COR-L47 (cell line): ENCODE results near the gene ZNF438.

Source experiments
- DNase-seq: peaks from one replicate; lab custom pipeline; 2025; lab: John Stamatoyannopoulos, UW

Gene ZNF438

DNA sequence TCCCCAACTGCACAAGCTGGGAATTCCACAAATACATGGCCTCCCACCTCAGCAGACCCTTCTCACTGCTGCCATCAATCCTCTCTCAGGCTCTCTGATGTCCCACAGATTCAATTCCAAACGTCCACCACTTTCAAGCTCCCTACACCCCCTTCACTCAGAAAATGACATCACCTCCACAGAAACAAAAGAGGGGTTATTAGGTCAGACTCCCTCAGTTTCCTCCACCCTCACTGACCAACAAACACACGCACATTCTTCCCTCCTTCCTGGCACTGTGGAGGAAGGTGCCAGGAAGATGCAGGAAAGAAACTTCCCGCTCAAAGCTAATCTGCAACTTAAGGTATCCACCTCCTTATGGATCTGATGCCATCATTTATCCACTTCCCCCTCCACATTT lies 18.3 kb downstream of the ZNF438 start:
- no peak for DNase-seq

DNA sequence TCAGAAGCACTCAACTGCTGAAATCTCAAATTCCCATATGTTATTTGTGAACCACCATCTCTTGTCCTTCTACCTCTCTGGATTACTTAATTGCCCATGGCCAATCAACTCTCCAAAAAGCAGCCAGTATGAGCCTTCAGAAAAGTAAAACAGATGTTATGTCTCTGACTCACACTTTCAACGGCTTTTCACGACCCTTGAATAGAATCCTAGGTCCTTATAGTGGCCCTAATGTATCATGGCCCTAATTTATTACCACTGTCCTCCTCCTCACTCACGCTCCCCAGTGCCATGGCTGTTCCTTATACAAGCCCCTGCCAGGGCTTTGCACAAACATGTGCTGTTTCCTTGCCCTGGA lies 20.0 kb downstream of the ZNF438 start:
- no peak for DNase-seq

DNA sequence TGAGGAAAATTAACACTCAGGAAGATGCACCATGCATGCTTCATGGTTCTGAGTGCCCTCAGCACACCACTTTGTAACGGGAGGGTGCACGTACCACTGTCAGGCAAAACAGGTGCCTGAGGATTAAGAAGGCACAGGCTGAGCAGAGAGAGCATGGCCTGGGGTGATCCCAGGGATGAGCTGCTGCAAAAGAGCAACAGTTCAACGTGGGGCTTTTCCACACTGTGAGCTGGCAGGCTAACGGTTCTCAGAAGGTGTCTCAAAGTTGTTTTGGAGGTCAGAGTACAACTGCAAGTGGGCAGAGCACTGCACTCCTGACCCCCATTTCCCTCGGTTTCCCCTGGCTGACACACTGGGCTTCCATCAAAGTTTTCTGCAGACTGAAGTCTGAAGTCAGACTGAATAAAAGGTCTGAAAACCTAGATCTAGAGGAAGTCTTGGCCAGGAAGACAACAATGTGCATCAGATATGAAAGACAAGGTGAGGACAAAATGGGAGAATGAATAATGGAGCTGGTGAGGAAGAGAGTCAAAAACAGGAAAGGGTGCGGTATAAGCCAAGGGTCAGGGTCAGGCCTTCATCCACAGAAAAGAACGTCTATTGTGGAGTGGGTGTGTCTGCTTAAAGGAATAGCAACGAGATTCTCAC lies 20.5 kb downstream of the ZNF438 start:
- DNase-seq = no peak

DNA sequence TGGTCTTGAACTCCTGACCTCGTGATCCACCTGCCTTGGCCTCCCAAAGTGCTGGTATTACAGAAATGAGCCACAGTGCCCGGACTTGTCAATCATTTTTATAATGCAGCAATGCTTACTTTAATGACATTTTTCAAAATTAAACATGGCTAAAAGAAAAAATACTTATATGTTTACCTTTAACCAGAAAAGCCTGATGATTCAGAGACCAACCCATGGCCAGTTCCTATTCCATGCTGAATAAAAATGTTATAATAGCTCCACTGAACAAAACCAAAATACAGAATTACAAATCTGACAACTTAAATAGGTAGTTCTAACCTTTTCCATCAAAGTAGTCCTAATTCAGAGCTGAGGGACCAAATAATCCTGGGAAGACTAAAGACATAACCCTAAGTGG lies 21.6 kb downstream of the ZNF438 start:
- no peak for DNase-seq

DNA sequence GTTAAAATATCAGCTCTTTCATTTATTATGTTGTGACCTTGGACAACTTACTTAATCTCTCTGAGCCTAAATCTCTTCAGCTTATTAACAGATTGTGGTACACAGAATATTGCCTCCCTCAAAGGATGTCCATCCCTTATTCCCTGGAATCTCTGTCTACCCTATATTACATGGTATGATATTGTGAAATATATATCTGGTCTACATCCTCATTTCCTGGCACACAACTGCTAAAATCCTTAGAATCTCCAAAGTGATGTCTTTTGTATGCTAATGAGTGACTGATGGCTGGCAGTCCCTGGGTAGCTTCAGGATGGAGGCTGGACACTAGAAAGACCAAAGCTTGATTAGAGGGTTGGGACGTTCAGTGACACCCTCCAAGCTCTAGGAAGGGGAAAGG lies 25.8 kb downstream of the ZNF438 start:
- DNase-seq = no peak

DNA sequence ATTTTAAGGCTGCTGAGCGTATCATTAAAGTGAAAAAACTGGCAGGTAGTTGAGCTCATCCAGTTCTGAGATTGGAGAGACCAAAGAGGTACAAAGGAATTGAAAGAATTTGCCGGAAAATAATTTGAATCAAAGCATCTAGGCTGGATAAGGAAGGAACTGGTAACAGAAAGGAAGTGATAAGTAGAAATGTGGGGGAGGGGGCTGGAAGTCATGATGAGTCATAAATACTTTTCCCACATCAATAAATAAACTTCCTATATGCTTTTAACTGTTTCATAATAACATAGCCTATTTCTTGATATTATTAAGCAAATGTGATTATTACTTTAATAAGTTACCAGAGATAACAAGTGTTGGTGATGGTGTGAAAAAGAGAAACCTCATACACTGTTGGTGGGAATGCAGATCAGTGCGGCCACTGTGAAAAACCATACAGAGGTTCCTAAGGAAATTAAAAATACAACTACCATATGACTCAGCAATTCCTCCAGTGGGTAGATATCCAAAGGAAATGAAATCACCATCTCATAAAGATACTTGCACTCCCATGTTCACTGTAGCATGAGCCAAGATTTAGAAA lies 27.0 kb downstream of the ZNF438 start:
- DNase-seq = no peak

DNA sequence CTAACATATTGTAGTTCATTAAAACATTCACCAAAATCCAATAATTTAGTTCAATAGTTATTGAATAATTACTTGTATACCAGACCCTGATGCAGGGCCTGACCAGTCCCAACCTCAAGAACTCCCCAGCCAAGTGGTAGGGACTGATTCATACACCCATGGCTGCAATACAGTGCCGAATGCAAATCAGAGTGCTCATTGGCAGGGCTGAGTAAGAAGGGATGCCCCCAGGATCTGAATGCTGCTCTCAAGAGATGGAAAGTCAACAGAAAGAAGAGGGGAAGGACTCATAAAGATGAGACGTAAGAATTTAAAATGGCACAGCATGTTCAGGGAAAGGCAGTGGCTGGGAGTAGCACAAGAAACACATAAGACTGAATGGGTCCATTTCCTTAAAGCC lies 29.9 kb downstream of the ZNF438 start:
- no peak for DNase-seq

DNA sequence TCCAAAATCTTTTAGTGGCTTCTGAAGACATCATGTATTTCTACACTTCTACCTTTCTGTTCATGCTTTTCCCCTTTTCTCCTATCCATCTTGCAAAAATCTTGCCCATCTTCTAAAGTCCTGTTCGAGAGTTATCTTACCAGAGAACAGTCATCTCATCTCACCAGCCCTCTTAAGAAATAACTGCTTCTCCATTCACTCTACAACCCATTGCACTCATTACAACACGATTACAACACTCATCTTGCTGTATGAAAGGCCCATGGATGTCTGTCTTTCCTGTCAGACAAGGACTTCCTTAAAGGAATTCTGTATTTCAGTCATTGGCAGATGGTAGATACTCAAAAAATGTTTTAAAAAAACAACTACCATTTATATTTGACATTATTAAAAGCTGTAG lies 30.8 kb downstream of the ZNF438 start:
- DNase-seq = no peak

DNA sequence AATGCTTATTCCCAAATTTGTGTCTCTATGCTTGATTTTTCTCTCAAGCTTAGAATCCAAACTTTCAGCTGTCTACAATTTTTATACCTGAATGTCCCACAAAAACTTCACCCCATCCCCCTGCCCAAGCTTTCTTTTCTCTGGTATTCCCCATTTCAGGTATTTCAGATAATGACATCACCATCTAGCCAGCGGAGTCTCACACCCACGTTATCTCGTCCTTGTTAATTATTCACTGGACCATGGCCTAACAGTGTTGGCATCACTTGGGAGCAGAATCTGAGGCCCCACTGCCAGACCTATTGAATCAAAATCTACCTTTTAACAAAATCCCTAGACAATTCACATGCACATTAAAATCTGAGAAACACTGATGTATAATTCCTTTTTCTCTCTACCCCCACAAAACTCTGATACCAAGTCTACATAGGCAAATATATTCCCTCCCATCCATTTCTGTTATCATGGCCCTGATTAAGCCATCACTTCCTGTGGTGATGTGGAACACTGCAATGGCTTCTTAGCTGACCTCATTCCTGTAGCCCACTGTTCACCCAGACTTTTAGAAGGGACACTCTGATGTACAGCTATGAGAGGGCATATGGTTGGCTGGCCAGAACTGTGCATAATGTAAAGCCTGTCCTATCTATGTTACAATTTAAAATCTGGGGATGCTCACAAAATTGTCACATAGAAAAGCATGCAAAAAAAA lies 31.4 kb downstream of the ZNF438 start:
- DNase-seq = no peak

DNA sequence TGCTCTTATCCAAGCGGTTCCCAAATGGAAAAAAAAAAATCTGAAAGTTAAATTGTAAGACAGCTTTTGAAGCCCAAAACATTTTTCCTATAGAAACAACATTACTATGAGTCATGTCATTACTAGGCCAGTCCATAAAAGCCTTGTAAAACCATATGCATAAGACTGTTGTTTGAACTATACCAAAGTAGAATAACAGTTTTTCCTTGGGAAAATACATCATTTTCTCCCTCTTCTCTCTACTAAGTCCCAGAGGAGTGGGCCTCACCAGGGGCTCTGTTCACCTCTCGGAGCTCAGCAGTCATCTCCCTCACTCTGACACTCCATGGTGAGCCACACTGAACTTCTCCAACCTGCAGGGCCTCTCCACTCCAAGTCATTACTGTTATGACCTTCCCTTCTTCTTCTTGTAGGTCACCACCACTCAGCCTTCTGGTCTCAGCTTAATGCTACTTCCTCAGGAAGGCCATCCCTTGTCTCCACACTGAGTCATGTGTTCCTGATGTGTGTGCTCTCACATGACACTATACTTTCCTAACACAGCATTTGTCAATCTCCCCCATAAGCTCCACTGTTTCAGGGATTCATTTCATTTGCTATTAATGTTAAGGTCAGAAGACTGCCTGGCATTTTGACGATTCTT lies 32.5 kb downstream of the ZNF438 start:
- DNase-seq = no peak

DNA sequence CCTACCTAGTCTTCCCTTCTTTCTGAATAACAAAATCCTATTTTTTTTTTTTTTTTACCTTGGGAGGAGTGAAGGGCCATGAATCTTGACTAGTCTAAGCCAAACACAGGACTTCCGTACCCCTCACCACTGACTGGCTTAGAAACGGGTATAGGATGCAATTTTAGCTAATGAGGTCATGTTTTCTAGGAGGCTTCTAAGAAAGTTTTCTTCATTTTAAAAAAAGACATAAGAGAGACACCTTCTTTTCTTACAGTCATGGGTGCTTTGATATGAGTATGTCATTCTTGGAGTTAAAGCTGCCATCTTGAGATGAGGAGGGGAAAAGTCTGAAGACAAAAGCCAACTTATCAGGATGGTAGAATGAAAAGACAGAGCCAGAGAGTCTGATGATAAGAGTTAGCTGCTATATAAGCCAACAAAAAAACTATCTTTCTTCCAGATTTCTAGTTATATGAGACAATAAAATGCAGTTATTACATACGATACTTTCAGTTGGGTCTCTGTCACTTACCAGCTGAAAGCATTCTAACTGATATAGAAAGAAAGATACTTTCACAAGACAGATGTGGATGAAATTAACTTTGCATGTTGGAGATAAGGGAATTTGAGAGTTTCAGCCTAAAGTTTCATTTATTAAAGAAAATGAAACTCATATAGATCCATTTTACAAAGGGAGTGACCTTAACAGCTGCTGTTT lies 34.0 kb downstream of the ZNF438 start:
- DNase-seq = no peak

DNA sequence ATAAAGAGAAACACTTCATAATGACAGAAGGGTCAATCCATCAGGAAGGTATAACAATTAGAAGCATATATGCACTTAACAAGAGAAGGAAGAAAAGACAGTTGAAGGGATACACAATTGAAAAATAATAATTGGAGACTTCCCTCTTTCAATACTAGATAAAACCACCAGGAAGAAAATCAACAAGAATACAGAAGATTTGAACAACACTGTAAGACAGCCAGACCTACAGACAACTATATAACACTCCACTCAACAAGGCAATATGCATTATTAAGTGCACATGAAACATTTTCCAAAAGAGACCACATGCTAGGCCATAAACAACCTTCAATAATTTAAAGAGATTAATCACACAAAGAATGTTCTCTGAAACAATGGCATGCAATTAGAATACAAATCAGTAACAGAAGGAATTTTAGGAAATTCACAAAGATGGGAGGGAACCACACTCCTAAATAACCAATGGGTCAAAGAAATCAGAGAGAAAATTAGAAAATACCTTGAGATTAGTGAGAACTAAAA lies 35.1 kb downstream of the ZNF438 start:
- DNase-seq = no peak

DNA sequence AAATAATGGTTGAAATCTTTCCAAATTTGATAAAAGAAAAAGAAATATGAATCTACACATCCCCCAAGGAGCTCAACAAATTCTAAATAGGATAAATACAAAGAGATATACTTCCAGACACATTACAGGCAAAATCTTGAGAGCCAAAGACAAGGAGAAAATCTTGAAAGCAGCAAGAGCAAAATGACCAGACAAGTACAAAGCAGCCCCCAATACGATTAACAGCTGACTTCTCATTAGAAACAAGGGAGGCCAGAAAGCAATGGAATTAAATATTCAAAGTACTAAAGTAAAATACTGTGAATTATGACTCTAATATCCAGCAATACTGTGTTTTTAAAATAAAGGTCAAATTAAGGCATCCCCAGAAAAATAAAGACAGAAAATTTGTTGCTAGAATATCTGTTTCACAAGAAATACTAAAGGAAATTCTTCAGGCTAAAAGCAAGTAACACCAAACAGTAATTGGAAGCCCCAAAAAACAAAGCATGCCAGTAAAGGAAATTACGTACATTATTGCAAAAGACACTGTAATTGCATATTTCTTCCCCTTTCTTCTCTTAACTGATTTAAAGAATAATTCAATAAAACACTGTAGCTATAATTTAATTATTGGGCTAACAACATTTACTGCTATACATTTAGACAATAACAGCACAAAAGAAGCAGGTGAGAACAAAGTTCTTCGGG lies 36.4 kb downstream of the ZNF438 start:
- DNase-seq = no peak

DNA sequence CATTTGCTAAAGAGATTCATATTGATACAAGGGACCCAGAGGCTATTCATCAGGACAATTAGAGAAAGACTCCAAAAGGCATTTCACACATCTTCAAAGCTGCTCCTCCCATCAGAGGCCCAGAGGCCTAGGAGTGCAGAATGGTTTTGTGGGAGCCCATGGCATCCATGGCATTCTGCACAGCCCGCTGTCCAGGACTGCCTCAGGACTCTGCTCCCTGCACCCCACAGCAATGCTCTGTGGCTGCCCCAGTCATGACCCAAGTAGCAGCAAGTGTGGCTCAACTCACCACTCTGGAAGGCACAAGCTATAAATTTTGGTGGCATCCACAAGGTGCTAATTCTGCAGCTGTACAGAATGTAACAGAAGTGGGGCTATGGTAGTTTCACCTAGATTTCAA lies 38.5 kb downstream of the ZNF438 start:
- no peak for DNase-seq

DNA sequence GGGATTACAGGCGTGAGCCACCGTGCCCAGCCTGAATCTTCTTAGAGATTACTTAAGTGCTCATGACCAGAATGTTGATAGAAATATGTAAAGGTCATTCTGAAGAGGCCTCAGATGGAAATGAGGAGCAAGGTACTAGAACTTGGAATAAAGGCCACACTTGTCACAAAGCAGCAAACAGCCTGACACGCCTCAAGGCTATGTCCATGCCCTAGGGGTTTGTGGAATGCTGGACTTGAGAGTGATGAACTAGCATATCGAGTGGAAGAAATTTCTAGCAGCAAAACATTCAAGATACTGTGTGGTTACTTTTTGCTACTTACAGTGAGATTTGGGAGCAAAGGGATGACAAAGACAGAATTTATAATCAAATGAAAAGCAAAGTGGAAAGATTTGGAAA lies 39.0 kb downstream of the ZNF438 start:
- no peak for DNase-seq

DNA sequence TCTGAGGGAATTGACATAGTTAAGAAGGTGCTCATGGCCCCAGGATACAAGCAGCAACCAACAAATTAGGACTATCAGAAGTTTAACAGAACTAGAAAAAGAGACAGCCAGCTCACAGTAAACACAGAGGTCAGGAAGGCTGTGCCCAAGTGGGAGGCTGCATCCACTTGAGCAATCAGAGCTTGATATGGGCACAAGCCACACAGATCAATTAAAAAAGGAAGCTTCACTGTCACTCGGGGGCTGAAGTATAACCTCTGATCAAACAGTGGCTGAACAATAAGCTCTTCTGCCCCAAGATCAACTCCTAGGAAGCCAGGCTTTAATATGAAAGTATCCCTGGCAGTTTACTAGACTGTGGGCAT lies 40.0 kb downstream of the ZNF438 start:
- DNase-seq = no peak

DNA sequence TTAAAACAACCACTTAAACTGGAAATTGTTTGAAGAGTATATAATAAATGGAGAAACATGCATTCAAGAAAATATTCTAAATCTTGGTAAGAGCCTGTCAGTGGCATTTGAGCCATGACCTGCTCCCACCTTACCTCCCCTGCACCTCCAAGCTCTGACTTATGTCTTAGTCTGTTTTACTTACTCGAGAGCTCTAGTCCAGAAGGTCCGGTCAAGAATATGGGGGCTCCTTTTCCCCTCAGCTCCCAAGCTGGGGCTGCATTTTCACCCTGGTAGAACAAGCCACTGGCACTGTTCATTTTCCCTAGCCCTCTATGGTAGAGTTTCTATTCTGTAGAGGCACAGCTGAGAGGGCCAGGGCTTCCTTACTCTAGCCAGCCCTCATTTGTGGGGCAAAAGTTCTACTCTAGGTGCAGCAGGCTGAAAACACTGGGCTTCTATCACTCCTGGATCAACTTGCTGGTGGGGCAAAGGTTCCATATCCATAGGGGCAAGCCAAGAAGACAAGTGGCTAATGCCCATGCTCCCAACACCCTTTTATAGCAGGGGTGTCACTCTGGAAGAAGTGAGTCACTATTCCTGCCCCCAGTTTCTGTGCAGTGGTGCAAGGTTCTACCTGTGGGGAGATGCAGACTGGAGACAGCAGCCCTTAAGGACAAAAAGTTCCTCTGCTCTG lies 40.6 kb downstream of the ZNF438 start:
- no peak for DNase-seq

DNA sequence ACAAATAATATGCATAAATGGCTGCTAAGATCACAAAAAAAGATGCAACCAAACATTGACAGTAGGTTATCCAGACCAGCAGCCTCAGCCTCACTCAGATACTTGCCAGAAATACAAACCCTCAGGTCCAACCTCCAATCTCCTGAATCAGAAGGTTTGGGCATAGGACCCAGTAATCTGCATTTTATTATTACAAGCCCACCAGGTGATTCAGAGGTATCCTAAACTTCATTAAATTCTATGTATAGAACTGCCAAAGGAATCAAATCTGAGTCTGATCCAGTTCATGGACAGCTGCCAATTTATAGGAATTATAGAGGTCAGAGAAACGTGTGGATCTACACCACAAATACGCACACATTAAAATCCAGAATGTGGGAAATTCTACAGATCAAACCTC lies 41.3 kb downstream of the ZNF438 start:
- no peak for DNase-seq

DNA sequence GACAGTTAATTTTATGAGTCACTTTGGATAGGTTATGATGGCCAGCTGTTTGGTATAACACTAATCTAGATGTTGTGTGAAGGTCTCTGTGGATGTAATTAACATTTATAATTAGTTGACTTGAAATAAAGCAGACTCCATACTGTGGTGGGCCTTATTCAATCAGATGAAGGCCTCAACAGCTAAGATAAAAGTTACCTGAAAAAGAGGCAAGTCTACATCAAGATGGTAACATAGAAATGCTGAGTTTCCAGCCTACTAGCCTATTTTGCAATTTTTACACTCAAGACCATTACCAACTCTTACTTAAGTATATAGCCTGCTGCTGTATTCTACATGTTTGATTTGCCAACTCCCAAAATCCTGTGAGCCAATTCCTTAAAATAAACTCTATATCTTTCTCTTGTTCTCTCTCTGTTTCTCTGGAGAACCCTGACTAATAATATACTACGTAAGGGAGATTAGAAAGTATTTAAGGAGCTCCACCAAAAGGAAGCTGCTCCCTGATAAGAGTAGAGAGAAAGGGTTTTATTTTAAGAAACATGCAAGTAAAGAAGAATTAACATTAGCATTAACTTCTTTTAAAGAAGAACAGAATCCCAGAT lies 42.7 kb downstream of the ZNF438 start:
- no peak for DNase-seq

DNA sequence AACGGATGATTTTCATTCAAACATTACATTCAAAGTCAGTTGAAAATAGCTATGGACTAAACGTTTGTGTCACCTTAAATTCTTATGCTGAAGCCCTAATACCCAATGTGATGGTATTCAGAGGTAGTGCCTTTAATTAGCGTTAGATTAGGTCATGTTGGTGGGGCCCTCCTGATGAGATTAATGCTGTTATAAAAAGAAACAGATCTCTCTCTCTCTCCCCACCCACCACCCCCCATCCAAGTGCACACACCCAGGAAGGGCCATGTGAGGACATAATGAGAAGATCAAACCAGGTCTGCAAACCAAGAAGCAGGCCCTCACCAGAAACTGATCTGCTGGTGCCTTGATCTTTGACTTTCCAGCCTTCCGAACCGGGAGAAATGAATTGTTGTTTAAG lies 44.2 kb downstream of the ZNF438 start:
- no peak for DNase-seq

DNA sequence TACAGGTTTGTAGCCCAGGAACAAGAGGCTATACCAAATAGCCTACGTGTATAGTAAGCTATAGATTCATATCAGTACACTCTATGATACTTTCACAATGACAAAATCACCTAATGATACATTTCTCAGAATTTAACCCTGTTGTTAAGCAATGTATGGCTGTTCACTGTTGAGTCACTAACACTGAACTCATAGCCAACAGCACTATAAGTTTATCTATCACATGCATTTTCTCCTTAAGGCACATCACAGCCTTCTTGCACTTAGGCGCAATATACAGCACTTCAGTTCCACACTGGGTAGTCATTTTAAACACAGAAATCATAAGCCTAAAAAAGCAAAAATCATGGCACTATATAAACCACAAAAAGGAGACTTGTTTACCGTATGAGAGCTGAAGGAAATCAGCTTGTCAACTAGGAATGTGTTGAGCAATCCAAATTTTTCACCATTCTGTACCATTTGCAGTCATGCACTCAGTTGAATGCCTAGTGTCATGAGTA lies 45.6 kb downstream of the ZNF438 start:
- no peak for DNase-seq
